ENCODE data around the gene MESP1.

DNA sequence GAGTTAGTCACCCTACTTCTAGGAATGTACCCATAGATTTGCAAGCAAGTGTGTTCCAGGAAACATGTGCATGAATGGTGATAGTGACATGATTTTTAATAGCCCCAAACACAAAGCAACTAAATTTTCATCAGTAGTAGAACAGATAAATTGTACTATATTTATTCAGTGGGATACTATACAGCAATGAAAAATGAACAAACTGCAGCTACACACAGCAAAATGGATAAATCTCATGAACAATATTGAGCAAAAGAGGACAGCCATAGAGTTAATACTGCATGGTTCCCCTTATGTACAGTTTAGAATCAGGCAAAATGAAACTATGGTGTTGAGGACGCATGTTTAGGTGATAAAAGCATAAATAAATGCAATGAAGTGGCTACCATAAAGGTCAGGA lies 26.0 kb downstream of the MESP1 start:
- TF ChIP-seq, protein P1, sequence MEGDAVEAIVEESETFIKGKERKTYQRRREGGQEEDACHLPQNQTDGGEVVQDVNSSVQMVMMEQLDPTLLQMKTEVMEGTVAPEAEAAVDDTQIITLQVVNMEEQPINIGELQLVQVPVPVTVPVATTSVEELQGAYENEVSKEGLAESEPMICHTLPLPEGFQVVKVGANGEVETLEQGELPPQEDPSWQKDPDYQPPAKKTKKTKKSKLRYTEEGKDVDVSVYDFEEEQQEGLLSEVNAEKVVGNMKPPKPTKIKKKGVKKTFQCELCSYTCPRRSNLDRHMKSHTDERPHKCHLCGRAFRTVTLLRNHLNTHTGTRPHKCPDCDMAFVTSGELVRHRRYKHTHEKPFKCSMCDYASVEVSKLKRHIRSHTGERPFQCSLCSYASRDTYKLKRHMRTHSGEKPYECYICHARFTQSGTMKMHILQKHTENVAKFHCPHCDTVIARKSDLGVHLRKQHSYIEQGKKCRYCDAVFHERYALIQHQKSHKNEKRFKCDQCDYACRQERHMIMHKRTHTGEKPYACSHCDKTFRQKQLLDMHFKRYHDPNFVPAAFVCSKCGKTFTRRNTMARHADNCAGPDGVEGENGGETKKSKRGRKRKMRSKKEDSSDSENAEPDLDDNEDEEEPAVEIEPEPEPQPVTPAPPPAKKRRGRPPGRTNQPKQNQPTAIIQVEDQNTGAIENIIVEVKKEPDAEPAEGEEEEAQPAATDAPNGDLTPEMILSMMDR (IDR thresholded peaks at IDR 0.05; ENCODE audit: low read length): no peak
- TF ChIP-seq EZH2 (optimal IDR thresholded peaks at IDR 0.05; ENCODE audit: low read depth, low read length) (no peak), EZH2phosphoT487 (IDR thresholded peaks at IDR 0.05; ENCODE audit: low read length) (no peak)
